ENCODE measurements around the gene PTPRK. TPM values are rescaled to one million over a fixed set of nuclear protein-coding genes. Genes with fewer than 3 reads are reported as not detected.

PTPRK gene
- total RNA-seq, 4 donors from 2014 or later = 26.7 to 47.5 (median 41.4) TPM

- intact Hi-C loops (cut with DNase I; ENCODE audit: low total_unique reads) = no loop called here
- WGBS, 2 donors = 58 to 88% methylated on average over 1 of the region's 1 CpG
- no peak for TF ChIP-seq POLR2A (IDR thresholded peaks at IDR 0.05)
- TF ChIP-seq CTCF (IDR thresholded peaks at IDR 0.05) = no peak
- DNase-seq (ENCODE audit: low spot score in 2 of 2) = no peak
- H3K4me3 ChIP-seq (ENCODE audit: low read depth, poor library complexity, severe bottlenecking) = no peak overlapping the region
Measured at GRCh38 chr6:128509709-128510108, 10.7 kb downstream of the PTPRK start.

GRCh38 chr6:128508588-128509296 lies 11.7 kb downstream of the PTPRK start:
- DNase-seq (ENCODE audit: low spot score in 2 of 2) = no peak
- no peak overlapping the region for H3K4me3 ChIP-seq (ENCODE audit: low read depth, poor library complexity, severe bottlenecking)
- intact Hi-C loops (cut with DNase I; ENCODE audit: low total_unique reads) = no loop called here
- WGBS, 2 donors = 88 to 90% methylated on average over 15 of the region's 15 CpGs
- TF ChIP-seq POLR2A (IDR thresholded peaks at IDR 0.05) = no peak
- TF ChIP-seq CTCF (IDR thresholded peaks at IDR 0.05) = no peak

- WGBS, 2 donors = 61 to 68% methylated on average over 5 of the region's 5 CpGs
- intact Hi-C loops (cut with DNase I; ENCODE audit: low total_unique reads) = no loop called here
- TF ChIP-seq POLR2A (IDR thresholded peaks at IDR 0.05) (no peak), CTCF (IDR thresholded peaks at IDR 0.05) (no peak)
- no peak for DNase-seq (ENCODE audit: low spot score in 2 of 2)
- no peak overlapping the region for H3K4me3 ChIP-seq (ENCODE audit: low read depth, poor library complexity, severe bottlenecking)
Measured at GRCh38 chr6:128507337-128508310, 12.8 kb downstream of the PTPRK start.

GRCh38 chr6:128505603-128506002 lies 14.8 kb downstream of the PTPRK start:
- H3K4me3 ChIP-seq (ENCODE audit: low read depth, poor library complexity, severe bottlenecking) = no peak overlapping the region

More at GRCh38 chr6:128505603-128506002, 14.8 kb downstream of the PTPRK start:
- no peak for TF ChIP-seq POLR2A (IDR thresholded peaks at IDR 0.05)
- TF ChIP-seq CTCF (IDR thresholded peaks at IDR 0.05) = no peak
- intact Hi-C loops (cut with DNase I; ENCODE audit: low total_unique reads) = no loop called here
- WGBS, 2 donors = 72 to 78% methylated on average over 2 of the region's 2 CpGs
- no peak for DNase-seq (ENCODE audit: low spot score in 2 of 2)

Data from lower leg skin (tissue), 4 donors.